HG03342 (cell line): Measurements from ENCODE around the gene TMEM158.

ENCODE experiments used
- ATAC-seq: cut with Tn5 transposase; IDR thresholded peaks from one replicate; pipeline ENCODE4 v1.9.1; 2021; ENCODE audit warnings: mild to moderate bottlenecking, moderate library complexity; ENCODE audit not compliant: unreplicated experiment

The TMEM158 gene

GRCh38 chr3:45178183-45179023 is 47.7 kb downstream of the TMEM158 start:
- ATAC-seq, result no peak

GRCh38 chr3:45176912-45177311 is 49.2 kb downstream of the TMEM158 start:
- ATAC-seq, result no peak
